CD8-positive, alpha-beta memory T cell (primary cell): ENCODE data around the gene IGFBP2. TPM values are rescaled to one million over a fixed set of nuclear protein-coding genes. Genes with fewer than 3 reads are reported as not detected.

Source experiments
- CTCF ChIA-PET: fragments of 350-600 bp; sonication (Branson Sonifier 250); formaldehyde crosslinking; loops from one replicate; lab custom pipeline; 2021; ENCODE audit warnings: antibody characterized with exemption; lab: Charles Lee
- POLR2A ChIA-PET: fragments of 350-600 bp; sonication (Branson Sonifier 250); formaldehyde crosslinking; loops from one replicate; lab custom pipeline; 2021; ENCODE audit warnings: antibody characterized with exemption; lab: Charles Lee
- DNase-seq, 5 donors: peaks; one replicate each; pipeline versions ENCODE4 v3.0.0 to v3.0.0-alpha.2; 2020 to 2022; ENCODE audit warnings: mixed read lengths in 1 of 5
- H3K27ac ChIP-seq: one replicate; pipeline ENCODE4 v1.7.0; 2013; ENCODE audit warnings: low read depth, mild to moderate bottlenecking, low read length, moderate library complexity
- H3K27me3 ChIP-seq: 2 replicates; pipeline ENCODE4 v1.7.0; 2013; ENCODE audit warnings: low read length, mild to moderate bottlenecking; ENCODE audit not compliant: insufficient read depth, poor library complexity, severe bottlenecking
- H3K36me3 ChIP-seq: 2 replicates; pipeline ENCODE4 v1.7.0; 2013; ENCODE audit warnings: mild to moderate bottlenecking, low read length, moderate library complexity; ENCODE audit not compliant: insufficient read depth
- H3K4me1 ChIP-seq: 2 replicates; pipeline ENCODE4 v1.7.0; 2013; ENCODE audit warnings: mild to moderate bottlenecking, low read length, moderate library complexity; ENCODE audit not compliant: insufficient read depth
- H3K4me3 ChIP-seq: 2 replicates; pipeline ENCODE4 v1.7.0; 2013; ENCODE audit warnings: mild to moderate bottlenecking, low read length
- H3K9me3 ChIP-seq: 2 replicates; pipeline ENCODE4 v1.7.0; 2013; ENCODE audit warnings: mild to moderate bottlenecking, low read length
- H3K27ac Mint-ChIP-seq, 8 donors: one replicate each; pipeline ENCODE4 v1.8.0; 2020 to 2021; ENCODE audit warnings: mixed read lengths in 8 of 8, mild to moderate bottlenecking in 6 of 8, inconsistent platforms in 3 of 8, moderate library complexity in 3 of 8
- H3K27me3 Mint-ChIP-seq, 2 donors: one replicate each; pipeline ENCODE4 v1.8.0; 2020 to 2021; ENCODE audit warnings: mixed read lengths in 2 of 2, mild to moderate bottlenecking in 1 of 2, moderate library complexity in 1 of 2
- H3K36me3 Mint-ChIP-seq, 3 donors: one replicate each; pipeline ENCODE4 v1.8.0; 2020 to 2021; ENCODE audit warnings: mixed read lengths in 3 of 3, inconsistent platforms in 1 of 3, mild to moderate bottlenecking in 1 of 3
- H3K4me1 Mint-ChIP-seq, 3 donors: one replicate each; pipeline ENCODE4 v1.8.0; 2020 to 2021; ENCODE audit warnings: mixed read lengths in 3 of 3, inconsistent platforms in 1 of 3, mild to moderate bottlenecking in 1 of 3
- H3K4me3 Mint-ChIP-seq, 7 donors: one replicate each; pipeline ENCODE4 v1.8.0; 2020 to 2021; ENCODE audit warnings: mixed read lengths in 7 of 7, mild to moderate bottlenecking in 6 of 7, moderate library complexity in 4 of 7, inconsistent platforms in 2 of 7
- H3K9me3 Mint-ChIP-seq, 5 donors: one replicate each; pipeline ENCODE4 v1.8.0; 2020 to 2022; ENCODE audit warnings: mixed read lengths in 5 of 5, mild to moderate bottlenecking in 3 of 5, moderate library complexity in 2 of 5, inconsistent platforms in 1 of 5
- polyA plus RNA-seq: library from polyadenylated mRNA; unstranded; fragments of 300-500 nt; fragmentation: Illumina TruSeq; gene quantifications from one replicate; pipeline ENCODE4 v1.2.3, GENCODE V29; 2021
- total RNA-seq, 2 experiments: library from RNA; stranded (reverse); gene quantifications; one replicate each; pipeline ENCODE4 v1.2.3, GENCODE V29; 2021

IGFBP2 gene
- total and polyA plus RNA-seq, 3 experiments from 2014 or later, result 0.84 to 1.2 (median 1.1) TPM

- Histone ChIP-seq H3K27ac (no peak overlapping the region), H3K9me3 (no peaks in the 10 kb centered on the region), H3K27me3 (no peaks in the 10 kb centered on the region), H3K4me1 (no peaks in the 10 kb centered on the region), H3K36me3 (no peaks in the 10 kb centered on the region), H3K4me3 (no peak overlapping the region)
- POLR2A ChIA-PET, result no interaction called here
- Mint-ChIP-seq H3K36me3 (no peaks in the 10 kb centered on the region), H3K4me3 (no peak overlapping the region), H3K9me3 (no peaks in the 10 kb centered on the region), H3K27ac (no peak overlapping the region), H3K27me3 (peaks cover 20 to 38% of the 10 kb centered on the region in 2 donors), H3K4me1 (no peaks in the 10 kb centered on the region)
- CTCF ChIA-PET, result interaction anchor here (2.4 kb wide), 1 partner anchor 9 kb away, joined by 6 read pairs; no protein-coding TSS in a partner anchor
- DNase-seq, result no peak
These were observed 39.8 kb downstream of the IGFBP2 start for GRCh38 chr2:216673021-216673420.

- POLR2A ChIA-PET, result no interaction called here
- CTCF ChIA-PET, result interaction anchor here (1.2 to 1.8 kb wide), 2 partner anchors 9 to 1040 kb away, joined by 3 to 4 read pairs; no protein-coding TSS in a partner anchor
- no peaks in the 10 kb centered on the region for H3K36me3 Mint-ChIP-seq
These were observed 40.4 kb downstream of the IGFBP2 start for GRCh38 chr2:216673609-216674008.

GRCh38 chr2:216674376-216674775 lies 41.2 kb downstream of the IGFBP2 start:
- no peak for DNase-seq
- H3K27me3 Mint-ChIP-seq, result peaks cover 18 to 35% of the 10 kb centered on the region in 2 donors
- Histone ChIP-seq H3K27me3 (no peaks in the 10 kb centered on the region), H3K27ac (no peak overlapping the region), H3K4me3 (no peak overlapping the region), H3K36me3 (no peaks in the 10 kb centered on the region), H3K9me3 (no peaks in the 10 kb centered on the region), H3K4me1 (no peaks in the 10 kb centered on the region)
- POLR2A ChIA-PET, result no interaction called here
- H3K4me1 Mint-ChIP-seq, result no peaks in the 10 kb centered on the region
- no peaks in the 10 kb centered on the region for H3K36me3 Mint-ChIP-seq
- CTCF ChIA-PET, result interaction anchor here (0.9 to 1.8 kb wide), 3 partner anchors 8 to 1039 kb away, joined by 3 to 4 read pairs (median 3); no protein-coding TSS in a partner anchor
- H3K4me3 Mint-ChIP-seq, result no peak overlapping the region
- no peaks in the 10 kb centered on the region for H3K9me3 Mint-ChIP-seq
- peak overlapping the region in 1 of 8 donors; percentile 89 for H3K27ac Mint-ChIP-seq

More at GRCh38 chr2:216673609-216674008, 40.4 kb downstream of the IGFBP2 start:
- Histone ChIP-seq H3K27ac (no peak overlapping the region), H3K27me3 (no peaks in the 10 kb centered on the region), H3K9me3 (no peaks in the 10 kb centered on the region), H3K4me3 (no peak overlapping the region), H3K4me1 (no peaks in the 10 kb centered on the region), H3K36me3 (no peaks in the 10 kb centered on the region)
- no peak overlapping the region for H3K4me3 Mint-ChIP-seq
- peak overlapping the region in 1 of 8 donors; percentile 19 for H3K27ac Mint-ChIP-seq
- peaks cover 21 to 38% of the 10 kb centered on the region in 2 donors for H3K27me3 Mint-ChIP-seq
- no peaks in the 10 kb centered on the region for H3K4me1 Mint-ChIP-seq
- no peaks in the 10 kb centered on the region for H3K9me3 Mint-ChIP-seq
- no peak for DNase-seq

- no peak for DNase-seq
- H3K27me3 Mint-ChIP-seq, result peaks cover 21 to 39% of the 10 kb centered on the region in 2 donors
- CTCF ChIA-PET, result no interaction called here
- H3K4me1 ChIP-seq, result no peaks in the 10 kb centered on the region
- H3K27ac Mint-ChIP-seq, result no peak overlapping the region
- H3K4me1 Mint-ChIP-seq, result no peaks in the 10 kb centered on the region
- no peaks in the 10 kb centered on the region for H3K9me3 ChIP-seq
- H3K4me3 Mint-ChIP-seq, result no peak overlapping the region
- no peaks in the 10 kb centered on the region for H3K36me3 Mint-ChIP-seq
- no peaks in the 10 kb centered on the region for H3K36me3 ChIP-seq
- H3K27me3 ChIP-seq, result no peaks in the 10 kb centered on the region
- no peak overlapping the region for H3K27ac ChIP-seq
- POLR2A ChIA-PET, result interaction anchor here (0.6 kb wide), 1 partner anchor 9 kb away, joined by 3 read pairs; no protein-coding TSS in a partner anchor
- no peak overlapping the region for H3K4me3 ChIP-seq
- no peaks in the 10 kb centered on the region for H3K9me3 Mint-ChIP-seq
These were observed 43.4 kb downstream of the IGFBP2 start for GRCh38 chr2:216676630-216677029.

- ChIA-PET CTCF (interaction anchor here (1.0 kb wide), 1 partner anchor 1035 kb away, joined by 4 read pairs; no protein-coding TSS in a partner anchor), POLR2A (interaction anchor here (0.6 kb wide), 1 partner anchor 8 kb away, joined by 3 read pairs; no protein-coding TSS in a partner anchor)
- no peak overlapping the region for H3K4me3 ChIP-seq
- Mint-ChIP-seq H3K4me1 (peaks cover 0 to 3% (median 0%) of the 10 kb centered on the region in 3 donors), H3K4me3 (no peak overlapping the region), H3K27me3 (peaks cover 21 to 43% of the 10 kb centered on the region in 2 donors), H3K27ac (no peak overlapping the region), H3K36me3 (no peaks in the 10 kb centered on the region), H3K9me3 (no peaks in the 10 kb centered on the region)
- no peak for DNase-seq
- peaks cover 3% of the 10 kb centered on the region for H3K4me1 ChIP-seq
- H3K27me3 ChIP-seq, result no peaks in the 10 kb centered on the region
- H3K27ac ChIP-seq, result no peak overlapping the region
- H3K9me3 ChIP-seq, result no peaks in the 10 kb centered on the region
- no peaks in the 10 kb centered on the region for H3K36me3 ChIP-seq
These were observed 44.3 kb downstream of the IGFBP2 start for GRCh38 chr2:216677439-216678097.

- Mint-ChIP-seq H3K4me1 (peaks cover 0 to 3% (median 0%) of the 10 kb centered on the region in 3 donors), H3K27ac (no peak overlapping the region), H3K9me3 (no peaks in the 10 kb centered on the region), H3K27me3 (peaks cover 22 to 44% of the 10 kb centered on the region in 2 donors), H3K4me3 (no peak overlapping the region), H3K36me3 (no peaks in the 10 kb centered on the region)
- Histone ChIP-seq H3K36me3 (no peaks in the 10 kb centered on the region), H3K27me3 (no peaks in the 10 kb centered on the region), H3K4me3 (no peak overlapping the region), H3K27ac (no peak overlapping the region), H3K9me3 (no peaks in the 10 kb centered on the region), H3K4me1 (peaks cover 3% of the 10 kb centered on the region)
- no peak for DNase-seq
- CTCF ChIA-PET, result interaction anchor here (1.0 kb wide), 1 partner anchor 1035 kb away, joined by 4 read pairs; no protein-coding TSS in a partner anchor
- POLR2A ChIA-PET, result no interaction called here
These were observed 44.9 kb downstream of the IGFBP2 start for GRCh38 chr2:216678098-216678465.

- Mint-ChIP-seq H3K4me1 (peaks cover 0 to 3% (median 0%) of the 10 kb centered on the region in 3 donors), H3K36me3 (no peaks in the 10 kb centered on the region), H3K27me3 (peaks cover 23 to 53% of the 10 kb centered on the region in 2 donors), H3K27ac (no peak overlapping the region), H3K4me3 (no peak overlapping the region), H3K9me3 (no peaks in the 10 kb centered on the region)
- H3K9me3 ChIP-seq, result no peaks in the 10 kb centered on the region
- CTCF ChIA-PET, result interaction anchor here (1.0 kb wide), 1 partner anchor 1034 kb away, joined by 4 read pairs; no protein-coding TSS in a partner anchor
- peaks cover 3% of the 10 kb centered on the region for H3K4me1 ChIP-seq
- no peak overlapping the region for H3K4me3 ChIP-seq
- no peaks in the 10 kb centered on the region for H3K27me3 ChIP-seq
- no peak for DNase-seq
- no peak overlapping the region for H3K27ac ChIP-seq
- POLR2A ChIA-PET, result no interaction called here
- H3K36me3 ChIP-seq, result no peaks in the 10 kb centered on the region
These were observed 45.8 kb downstream of the IGFBP2 start for GRCh38 chr2:216678813-216679657.
